Measurements from ENCODE around the gene DHX34.

GRCh38 chr19:47419030-47419783 lies 70.1 kb downstream of the DHX34 start, which contains the start of gene MEIS3:
- TF ChIP-seq POLR2A (IDR thresholded peaks at IDR 0.05) (no peak), POLR2AphosphoS5 (IDR thresholded peaks at IDR 0.05) (no peak), CTCF (IDR thresholded peaks at IDR 0.05) (no peak)

All from upper lobe of left lung (tissue), 4 donors.